ENCODE results near the gene ZNF33A. TPM values are rescaled to one million over a fixed set of nuclear protein-coding genes. Genes with fewer than 3 reads are reported as not detected.
"Not testable (repeated sequence)": the region's sequence is repeated elsewhere in the genome, so short reads cannot be mapped to it uniquely, and the experiment has no call there.

ZNF33A gene
- total RNA-seq, 1 donor from 2014 or later, result 19.0 TPM

- H3K27ac Mint-ChIP-seq; H3K27me3 Mint-ChIP-seq; H3K4me1 Mint-ChIP-seq; intact Hi-C loops (cut with micrococcal nuclease); H3K36me3 Mint-ChIP-seq (ENCODE audit: low read depth); H3K4me3 Mint-ChIP-seq: not testable (repeated sequence)
- peak; percentile 52 for DNase-seq
- H3K9me3 Mint-ChIP-seq, result peaks cover 13% of the 10 kb centered on the region
These were observed 59.2 kb downstream of the ZNF33A start for GRCh38 chr10:38069663-38070062.

DNA sequence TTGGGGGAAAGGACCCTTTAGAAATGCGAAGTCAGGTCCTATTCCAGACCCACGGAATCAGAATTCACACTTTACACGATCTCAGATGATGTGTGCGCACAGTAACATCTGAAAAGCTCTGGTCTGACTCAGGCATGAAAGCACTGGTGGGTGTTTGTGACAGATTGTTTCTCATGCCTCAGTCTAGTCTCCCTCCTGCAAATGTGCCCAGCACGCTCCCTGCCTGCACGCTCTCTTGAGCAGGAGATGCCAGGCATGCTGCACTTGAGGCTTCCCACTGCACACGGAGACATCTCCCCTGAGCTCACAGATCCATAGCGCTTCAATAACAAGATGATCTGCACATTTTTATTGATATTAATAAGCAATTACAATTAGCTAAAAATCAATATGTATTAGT, 60.0 kb downstream of the ZNF33A start:
- no peaks in the 10 kb centered on the region for H3K27me3 Mint-ChIP-seq
- peaks cover 16% of the 10 kb centered on the region for H3K9me3 Mint-ChIP-seq
- no peak overlapping the region for H3K27ac Mint-ChIP-seq
- intact Hi-C loops (cut with micrococcal nuclease), result no loop called here
- H3K36me3 Mint-ChIP-seq (ENCODE audit: low read depth), result peaks cover under 1% of the 10 kb centered on the region
- DNase-seq, result peak; percentile 27
- H3K4me3 Mint-ChIP-seq, result no peak overlapping the region
- peaks cover 4% of the 10 kb centered on the region for H3K4me1 Mint-ChIP-seq

GRCh38 chr10:38072552-38072951, 62.1 kb downstream of the ZNF33A start:
- Mint-ChIP-seq H3K9me3 (peaks cover 17% of the 10 kb centered on the region), H3K36me3 (ENCODE audit: low read depth) (no peaks in the 10 kb centered on the region), H3K27me3 (no peaks in the 10 kb centered on the region), H3K4me1 (peaks cover 4% of the 10 kb centered on the region), H3K27ac (no peak overlapping the region), H3K4me3 (no peak overlapping the region)
- DNase-seq, result peak; percentile 23
- intact Hi-C loops (cut with micrococcal nuclease), result no loop called here

- DNase-seq, result no peak
- Mint-ChIP-seq H3K9me3 (peaks cover 23% of the 10 kb centered on the region), H3K27ac (no peak overlapping the region), H3K27me3 (no peaks in the 10 kb centered on the region), H3K4me1 (no peaks in the 10 kb centered on the region), H3K36me3 (ENCODE audit: low read depth) (no peaks in the 10 kb centered on the region), H3K4me3 (no peak overlapping the region)
- intact Hi-C loops (cut with micrococcal nuclease), result no loop called here
These were observed 66.2 kb downstream of the ZNF33A start for GRCh38 chr10:38076687-38077086.

GRCh38 chr10:38093318-38093717, 82.8 kb downstream of the ZNF33A start:
- Mint-ChIP-seq H3K36me3 (ENCODE audit: low read depth) (peaks cover 38% of the 10 kb centered on the region), H3K4me3 (peak overlapping the region; percentile 88), H3K9me3 (peaks cover 22% of the 10 kb centered on the region), H3K4me1 (peaks cover 25% of the 10 kb centered on the region)
- intact Hi-C loops (cut with micrococcal nuclease), result loop anchor here (5.0 kb wide), 2 partner anchors 56 to 264 kb away; no protein-coding TSS in a partner anchor
- not testable (repeated sequence) for H3K27me3 Mint-ChIP-seq, DNase-seq, H3K27ac Mint-ChIP-seq

- peaks cover 26% of the 10 kb centered on the region for H3K9me3 Mint-ChIP-seq
- intact Hi-C loops (cut with micrococcal nuclease), result loop anchor here (1.0 to 5.0 kb wide), 6 partner anchors 56 to 309 kb away; partner anchors contain the start of genes ZNF248 and ZNF25
- peaks cover 25% of the 10 kb centered on the region for H3K4me1 Mint-ChIP-seq
- H3K36me3 Mint-ChIP-seq (ENCODE audit: low read depth), result peaks cover 42% of the 10 kb centered on the region
- DNase-seq, result no peak
- peak overlapping the region; percentile 88 for H3K4me3 Mint-ChIP-seq
- peak overlapping the region; percentile 95 for H3K27ac Mint-ChIP-seq
- no peaks in the 10 kb centered on the region for H3K27me3 Mint-ChIP-seq
These were observed 83.3 kb downstream of the ZNF33A start for GRCh38 chr10:38093816-38094157.

DNA sequence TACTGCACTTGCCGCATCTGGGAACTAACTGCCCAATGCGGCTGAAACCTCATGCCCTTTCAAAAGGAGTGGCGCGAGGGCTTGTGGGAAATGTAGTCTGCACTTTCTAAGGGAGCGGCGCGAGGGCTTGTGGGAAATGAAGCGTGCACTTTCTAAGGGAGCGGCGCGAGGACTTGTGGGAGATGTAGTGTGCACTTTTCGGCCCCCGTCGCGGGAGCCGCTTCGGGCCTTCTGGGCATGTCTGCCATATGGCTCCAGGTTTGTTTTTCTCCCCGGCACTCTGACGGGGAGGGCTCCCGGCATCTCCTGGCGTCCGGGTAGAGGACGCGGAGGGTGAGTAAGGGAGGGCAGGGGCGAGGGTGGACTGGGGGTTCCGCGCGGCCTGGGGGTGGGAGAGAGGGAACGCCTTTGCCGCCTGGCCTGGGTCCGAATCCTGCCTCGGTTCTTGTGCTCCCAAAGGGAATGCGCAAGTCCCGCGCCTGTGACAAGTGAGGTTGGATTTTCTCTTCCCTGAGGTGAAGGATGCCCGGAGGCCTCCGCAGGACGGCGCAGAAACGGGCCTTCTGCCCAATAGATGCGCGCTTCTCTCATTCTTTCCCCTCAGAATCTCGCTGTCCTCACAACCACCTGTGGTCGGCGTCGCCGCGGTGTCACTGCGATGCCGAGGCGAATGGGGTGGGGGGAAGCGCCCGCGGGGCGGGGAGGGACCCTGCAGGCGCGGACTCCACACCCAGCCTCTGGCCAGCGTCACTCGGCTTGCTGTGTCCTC, 83.9 kb downstream of the ZNF33A start, which contains the start of gene ZNF37A:
ZNF37A (plus strand) TSS at position 180 of the 769 bp plus-strand sequence. CDS start 2,281 bp downstream, outside the sequence.
- peak; percentile 96 for DNase-seq
- peaks cover 48% of the 10 kb centered on the region for H3K36me3 Mint-ChIP-seq (ENCODE audit: low read depth)
- H3K27ac Mint-ChIP-seq, result peak within 1 kb of the TSS; percentile 95
- intact Hi-C loops (cut with micrococcal nuclease), result loop anchor here (1.0 to 5.0 kb wide), 6 partner anchors 57 to 308 kb away; partner anchors contain the start of genes ZNF248 and ZNF25
- peaks cover 32% of the 10 kb centered on the region for H3K9me3 Mint-ChIP-seq
- peaks cover 25% of the 10 kb centered on the region for H3K4me1 Mint-ChIP-seq
- no peaks in the 10 kb centered on the region for H3K27me3 Mint-ChIP-seq
- peak within 1 kb of the TSS; percentile 88 for H3K4me3 Mint-ChIP-seq

GRCh38 chr10:38094927-38095574, 84.6 kb downstream of the ZNF33A start:
- H3K27me3 Mint-ChIP-seq, result no peaks in the 10 kb centered on the region
- H3K4me3 Mint-ChIP-seq, result peak overlapping the region; percentile 88
- DNase-seq, result peak; percentile 61
- H3K36me3 Mint-ChIP-seq (ENCODE audit: low read depth), result peaks cover 55% of the 10 kb centered on the region
- intact Hi-C loops (cut with micrococcal nuclease), result loop anchor here (1.0 to 5.0 kb wide), 6 partner anchors 58 to 307 kb away; partner anchors contain the start of genes ZNF248 and ZNF25
- peaks cover 25% of the 10 kb centered on the region for H3K4me1 Mint-ChIP-seq
- H3K9me3 Mint-ChIP-seq, result peaks cover 39% of the 10 kb centered on the region
- H3K27ac Mint-ChIP-seq, result peak overlapping the region; percentile 95

DNA sequence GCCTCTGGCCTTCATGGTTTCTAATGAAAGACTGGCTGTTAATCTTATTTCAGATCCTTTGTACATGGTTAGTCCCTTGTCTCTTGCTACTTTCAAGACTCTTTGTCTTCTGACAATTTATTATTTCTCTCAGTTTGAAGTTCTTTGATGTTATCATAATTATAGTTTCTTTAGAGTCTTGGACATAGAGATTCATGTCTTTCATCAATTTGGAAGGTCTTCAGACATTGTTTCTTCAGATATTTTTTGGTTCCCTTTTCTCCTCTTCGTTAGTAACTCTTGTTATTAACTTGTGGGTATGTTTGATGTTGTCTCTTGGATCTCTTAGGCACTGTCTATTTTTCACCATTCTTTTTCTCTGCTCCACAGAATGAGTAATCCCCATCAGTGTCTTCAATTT, 92.4 kb downstream of the ZNF33A start:
- H3K36me3 Mint-ChIP-seq (ENCODE audit: low read depth), result peaks cover 96% of the 10 kb centered on the region
- DNase-seq, result no peak

GRCh38 chr10:38103756-38104155, 93.3 kb downstream of the ZNF33A start:
- intact Hi-C loops (cut with micrococcal nuclease), result no loop called here
- Mint-ChIP-seq H3K27ac (no peak overlapping the region), H3K36me3 (ENCODE audit: low read depth) (peaks cover 91% of the 10 kb centered on the region), H3K4me3 (no peak overlapping the region), H3K27me3 (no peaks in the 10 kb centered on the region), H3K4me1 (no peaks in the 10 kb centered on the region), H3K9me3 (peaks cover 58% of the 10 kb centered on the region)
- DNase-seq, result no peak

More for the DNA sequence above, 92.4 kb downstream of the ZNF33A start:
- Mint-ChIP-seq H3K27ac (no peak overlapping the region), H3K4me3 (no peak overlapping the region), H3K9me3 (peaks cover 58% of the 10 kb centered on the region), H3K4me1 (peaks cover 2% of the 10 kb centered on the region), H3K27me3 (no peaks in the 10 kb centered on the region)
- intact Hi-C loops (cut with micrococcal nuclease), result no loop called here

DNA sequence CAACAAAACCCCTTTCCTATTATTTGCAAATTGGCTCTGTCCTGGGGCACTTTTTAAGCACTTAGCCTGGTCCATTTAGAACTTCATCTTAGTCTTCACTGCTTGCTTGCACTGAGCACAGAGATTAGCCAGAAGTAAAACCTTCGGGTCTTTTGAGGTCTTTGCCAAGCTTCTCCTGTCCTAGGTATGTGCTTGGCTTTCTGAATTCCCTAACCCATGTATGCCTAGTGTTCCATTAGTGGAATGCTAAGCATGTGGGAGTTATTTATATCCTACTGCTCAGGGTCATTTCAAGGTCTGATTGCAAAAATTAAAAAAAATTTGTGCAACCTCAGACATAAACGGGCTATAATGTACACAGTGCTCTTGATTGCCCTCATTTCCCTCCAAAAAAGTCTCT, 101.7 kb downstream of the ZNF33A start:
- Mint-ChIP-seq H3K9me3 (peaks cover 27% of the 10 kb centered on the region), H3K27ac (no peak overlapping the region), H3K4me1 (no peaks in the 10 kb centered on the region), H3K27me3 (no peaks in the 10 kb centered on the region), H3K36me3 (ENCODE audit: low read depth) (peaks cover 64% of the 10 kb centered on the region), H3K4me3 (no peak overlapping the region)
- intact Hi-C loops (cut with micrococcal nuclease), result no loop called here
- DNase-seq, result no peak

Other genes with a start within 250 kb of the ZNF33A start
- 7.9 and 9.3 TPM in 2 replicates for gene ZNF248, start 153.1 kb upstream of the ZNF33A start, total RNA-seq
- gene ZNF25, start 34.0 kb upstream of the ZNF33A start, total RNA-seq, result 7.6 and 7.9 TPM in 2 replicates
- 29.7 and 33.5 TPM in 2 replicates for gene ZNF37A, start 83.7 kb downstream of the ZNF33A start, total RNA-seq